NCI-H2029 (cell line): ENCODE data around the gene ADARB2.
"Not testable (repeated sequence)": the region's sequence is repeated elsewhere in the genome, so short reads cannot be mapped to it uniquely, and the experiment has no call there.

ENCODE experiments used
- DNase-seq: peaks from one replicate; lab custom pipeline; 2025; lab: John Stamatoyannopoulos, UW

The ADARB2 gene

DNA sequence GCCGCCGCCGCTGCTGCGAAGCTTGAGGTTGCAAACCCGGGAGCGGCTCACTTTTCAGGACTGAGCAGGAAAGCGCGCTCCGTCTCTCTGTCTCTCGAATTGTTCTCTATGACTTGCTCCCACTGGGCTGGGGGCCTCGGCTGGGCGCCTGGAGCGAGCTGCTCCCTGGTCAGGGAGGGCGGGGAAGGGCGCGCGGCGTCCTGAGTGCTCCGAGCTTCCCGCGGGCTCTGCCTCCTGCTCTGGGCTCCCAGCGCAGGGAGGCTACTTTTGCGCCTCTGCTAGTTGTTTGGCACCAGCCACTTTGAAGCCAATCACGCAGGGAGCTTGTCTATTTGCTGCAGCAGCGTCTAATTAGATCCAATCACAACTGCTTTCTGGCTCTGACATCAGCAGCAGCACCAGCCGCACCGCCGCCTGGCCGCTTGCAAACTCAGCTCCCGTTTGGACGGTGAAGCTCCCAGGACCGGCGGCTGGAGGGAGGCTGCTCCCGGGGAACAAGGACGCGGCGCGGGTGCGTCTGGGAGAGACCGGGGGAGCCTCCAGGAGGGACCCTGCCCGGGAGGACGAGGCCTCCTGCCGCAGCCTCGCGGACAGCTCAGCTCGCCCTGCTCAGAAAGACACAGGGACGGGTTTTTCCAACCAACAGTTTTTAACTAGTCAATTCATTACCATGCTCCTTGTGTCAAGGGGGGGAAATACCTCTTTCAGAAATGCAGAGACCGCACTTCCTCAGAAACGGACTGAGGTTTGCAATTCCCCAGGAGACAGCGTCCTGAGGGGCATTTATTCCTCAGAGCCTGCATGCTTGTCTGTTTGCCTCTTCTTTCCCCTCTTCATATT is at the start of gene ADARB2:
Gene ADARB2 (minus strand): TSS at position 304 of the 840 bp plus-strand sequence.
- peak; percentile 79 for DNase-seq

DNA sequence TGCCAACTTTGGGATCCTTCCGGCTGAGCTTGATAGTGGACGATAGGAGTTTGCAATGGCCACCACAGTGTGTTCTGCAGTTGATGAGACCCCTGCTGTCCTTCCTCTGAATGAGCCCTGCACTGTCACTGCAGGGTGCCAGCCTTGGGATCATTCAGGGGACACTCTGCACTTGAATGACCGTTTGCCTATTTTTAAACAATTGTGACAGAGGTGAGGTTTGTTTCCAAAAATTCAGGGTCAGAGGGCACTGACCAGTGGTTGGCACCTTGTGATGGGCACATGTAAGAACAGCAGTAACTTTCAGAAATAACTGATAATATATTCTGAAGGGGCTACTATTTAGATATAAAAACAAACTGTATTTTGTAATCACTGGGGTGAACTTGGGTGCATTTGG is 48.5 kb upstream of the ADARB2 start:
- no peak for DNase-seq

DNA sequence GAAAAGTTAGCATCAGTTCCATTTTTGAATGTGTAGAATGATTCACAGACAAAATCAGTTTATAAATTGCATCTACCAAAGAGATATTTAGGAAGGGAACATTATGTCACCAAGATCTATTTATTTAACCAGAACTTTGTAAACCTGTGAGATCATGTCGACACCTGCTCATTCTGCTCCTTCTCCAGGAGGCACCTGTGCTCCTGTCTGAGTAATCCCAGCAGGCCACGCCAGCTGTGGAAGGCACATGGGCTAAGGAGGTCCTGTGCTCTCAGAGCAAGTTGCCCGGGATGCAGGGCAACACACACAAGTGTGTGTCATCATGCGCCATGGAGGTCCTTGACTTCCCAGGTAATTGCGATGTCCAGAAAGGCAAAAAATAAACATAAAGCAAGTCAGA is 45.5 kb upstream of the ADARB2 start:
- DNase-seq: peak; percentile 44

DNA sequence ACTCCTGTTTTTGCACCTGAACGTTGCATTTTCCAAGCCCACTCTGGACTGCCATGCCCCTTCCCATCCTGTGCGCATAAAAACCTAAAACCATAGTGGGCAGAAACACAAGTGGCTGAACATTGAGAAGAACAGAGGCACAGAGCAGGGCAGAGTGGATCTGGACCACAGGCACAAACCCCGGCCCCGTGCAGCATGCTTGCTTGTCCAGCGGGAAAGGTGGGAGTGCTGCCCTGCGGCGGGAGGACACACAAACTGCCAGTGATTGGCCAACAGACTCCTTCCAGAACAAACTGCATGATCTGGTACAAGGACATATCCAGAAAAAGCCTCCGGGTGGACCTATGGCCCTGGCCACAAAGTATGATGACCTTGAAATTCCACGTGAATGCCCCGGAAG is 42.5 kb upstream of the ADARB2 start:
- DNase-seq: no peak

DNA sequence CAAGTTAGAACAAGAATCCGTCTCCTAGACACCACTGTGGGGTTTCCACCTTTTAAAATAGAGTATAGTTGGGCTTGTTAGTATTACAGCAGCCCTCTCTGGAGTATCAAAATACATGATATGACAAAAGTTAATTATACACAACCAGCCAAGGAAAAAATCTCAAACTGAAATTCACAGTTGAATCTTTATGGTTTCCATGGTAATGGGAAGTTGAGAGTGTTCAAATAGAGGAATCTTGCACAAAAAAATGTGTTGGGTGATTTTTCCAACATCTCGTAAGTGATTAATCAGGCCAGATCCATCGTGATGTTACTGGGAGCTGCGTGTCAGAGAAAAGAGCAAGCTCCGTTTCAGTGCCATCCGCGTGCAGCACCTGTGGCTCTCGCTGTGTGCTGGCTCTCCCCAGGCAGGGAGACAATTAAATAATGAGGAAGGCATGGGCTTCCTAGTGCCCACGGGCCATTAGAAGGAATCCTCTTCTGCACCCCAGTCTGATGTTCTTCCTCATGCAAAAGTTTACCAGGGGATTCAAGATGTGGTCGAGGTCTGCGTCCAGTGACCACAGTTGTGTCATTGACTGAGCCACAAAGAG is 41.1 kb upstream of the ADARB2 start:
- DNase-seq: no peak

DNA sequence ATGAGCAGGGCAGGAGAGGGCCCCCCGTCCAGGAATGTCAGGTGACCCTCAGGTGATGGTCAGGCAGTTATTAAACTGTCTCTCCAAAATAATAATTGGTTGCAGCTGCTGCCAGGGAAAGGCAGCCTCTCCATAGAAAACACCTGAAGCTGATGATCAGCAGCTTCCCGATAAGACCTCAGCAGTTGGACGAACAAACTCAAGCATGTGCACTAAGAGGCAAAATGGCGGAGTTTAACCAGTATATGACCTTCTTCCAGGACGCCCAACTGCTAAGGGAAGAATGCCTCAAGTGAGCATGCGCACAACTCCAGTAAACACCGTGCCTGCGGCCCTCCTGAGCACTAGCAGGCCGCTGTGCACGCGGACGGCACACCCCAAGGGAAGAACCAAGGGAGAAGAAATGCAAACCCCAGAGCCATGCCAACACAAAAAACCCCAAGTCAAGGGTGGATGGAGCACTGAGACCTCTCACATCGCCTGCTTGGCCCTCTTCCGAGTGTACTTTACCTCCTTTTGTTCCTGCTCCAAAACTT is 38.9 kb upstream of the ADARB2 start:
- no peak for DNase-seq

DNA sequence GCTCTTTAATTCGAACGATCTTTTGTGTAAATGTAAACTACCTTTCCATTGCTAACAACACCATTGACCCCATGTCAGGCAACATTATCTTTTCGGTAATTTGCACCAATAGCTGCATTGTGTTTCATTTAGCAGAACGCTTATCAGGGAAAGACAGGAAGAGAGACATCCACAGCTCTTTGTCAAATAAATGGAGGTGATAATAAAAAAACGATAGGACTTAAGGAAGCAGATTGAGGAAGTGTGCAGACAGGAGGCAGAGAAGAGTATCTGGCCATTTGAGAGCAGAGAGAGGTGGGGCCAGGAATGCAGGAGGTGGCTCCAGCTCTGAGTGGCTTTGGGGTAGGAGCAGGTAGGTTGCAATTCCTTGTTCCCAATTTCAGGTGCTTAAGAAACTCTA is 37.5 kb upstream of the ADARB2 start:
- no peak for DNase-seq

DNA sequence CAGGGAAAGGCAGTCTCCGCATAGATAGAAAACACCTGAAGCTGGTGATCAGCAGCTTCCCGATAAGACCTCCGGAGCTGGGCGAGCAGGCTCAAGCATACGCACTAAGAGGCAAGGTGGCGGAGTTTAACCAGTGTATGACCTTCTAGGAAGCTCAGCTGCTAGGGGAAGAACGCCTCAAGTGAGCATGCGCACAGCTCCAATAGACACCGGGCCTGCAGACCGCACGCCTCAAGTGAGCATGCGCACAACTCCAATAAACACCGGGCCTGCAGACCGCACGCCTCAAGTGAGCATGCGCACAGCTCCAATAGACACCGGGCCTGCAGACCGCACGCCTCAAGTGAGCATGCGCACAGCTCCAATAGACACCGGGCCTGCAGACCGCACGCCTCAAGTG is 35.9 kb upstream of the ADARB2 start:
- not testable (repeated sequence) for DNase-seq

DNA sequence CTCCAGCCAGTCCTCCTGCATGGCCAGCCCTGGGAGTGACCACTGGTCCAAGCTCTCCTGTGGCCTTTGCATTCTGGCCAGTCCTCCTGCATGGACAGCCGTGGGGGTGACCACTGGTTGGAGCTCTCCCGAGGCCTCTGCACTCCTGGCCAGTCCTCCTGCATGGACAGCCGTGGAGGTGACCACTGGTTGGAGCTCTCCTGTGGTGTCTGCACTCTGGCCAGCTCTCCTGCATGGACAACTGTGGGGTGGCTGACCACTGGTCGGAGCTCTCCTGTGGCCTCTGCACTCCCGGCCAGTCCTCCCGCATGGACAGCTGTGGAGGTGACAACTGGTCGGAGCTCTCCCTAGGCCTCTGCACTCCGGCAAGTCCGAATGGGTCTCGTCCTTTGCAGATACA is 28.7 kb upstream of the ADARB2 start:
- DNase-seq: no peak

DNA sequence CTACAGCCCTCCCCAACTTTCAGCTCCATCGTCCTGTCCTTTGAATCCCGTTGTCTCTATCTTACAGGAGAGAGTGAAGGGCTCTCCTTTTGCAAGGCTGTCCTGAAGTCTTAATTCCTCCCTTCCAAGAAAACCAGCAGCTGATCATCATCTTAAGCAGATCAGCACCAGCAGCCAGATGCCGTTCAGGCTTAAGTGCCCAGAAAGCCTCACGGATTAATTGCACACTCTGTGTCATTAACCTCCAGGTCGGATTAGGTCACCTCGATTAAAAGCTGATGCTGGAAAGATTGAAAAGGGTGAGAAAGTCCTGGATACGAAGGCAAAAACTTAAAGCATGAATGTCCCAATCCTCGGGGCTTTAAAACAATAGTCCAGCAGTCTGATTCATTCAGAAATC is 24.8 kb upstream of the ADARB2 start:
- DNase-seq: no peak

DNA sequence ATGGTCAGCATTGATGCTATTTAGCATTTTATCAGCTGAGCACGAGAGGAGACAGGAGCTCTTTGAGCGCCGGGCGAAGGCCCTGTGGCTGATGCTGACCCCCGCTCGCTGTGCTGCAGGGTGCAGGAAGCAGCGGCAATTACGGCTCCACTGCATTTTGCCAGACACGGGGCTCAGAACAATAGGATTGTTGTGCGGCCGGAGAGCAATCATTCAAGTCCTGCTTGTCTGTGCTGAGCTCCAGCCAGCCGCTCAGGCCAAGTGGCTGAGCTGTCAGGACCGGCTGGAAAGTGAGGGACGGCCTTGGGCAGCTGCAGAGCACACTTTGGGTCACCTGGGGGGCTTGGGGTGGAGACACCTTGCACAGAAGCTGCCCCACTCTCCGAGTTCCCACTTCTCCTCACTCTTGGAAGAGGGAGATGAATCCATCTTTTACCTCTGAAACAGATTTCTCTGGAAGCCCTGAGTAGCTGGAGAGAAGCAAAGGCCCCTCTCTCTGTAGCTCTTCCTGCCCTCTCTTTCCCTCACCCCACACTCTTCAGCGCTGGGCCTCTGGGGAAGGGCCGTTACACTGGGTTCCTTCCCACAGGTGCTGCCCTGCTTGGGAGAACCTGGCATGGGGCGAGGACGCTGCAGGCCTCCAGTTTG is 17.3 kb upstream of the ADARB2 start:
- DNase-seq: no peak

DNA sequence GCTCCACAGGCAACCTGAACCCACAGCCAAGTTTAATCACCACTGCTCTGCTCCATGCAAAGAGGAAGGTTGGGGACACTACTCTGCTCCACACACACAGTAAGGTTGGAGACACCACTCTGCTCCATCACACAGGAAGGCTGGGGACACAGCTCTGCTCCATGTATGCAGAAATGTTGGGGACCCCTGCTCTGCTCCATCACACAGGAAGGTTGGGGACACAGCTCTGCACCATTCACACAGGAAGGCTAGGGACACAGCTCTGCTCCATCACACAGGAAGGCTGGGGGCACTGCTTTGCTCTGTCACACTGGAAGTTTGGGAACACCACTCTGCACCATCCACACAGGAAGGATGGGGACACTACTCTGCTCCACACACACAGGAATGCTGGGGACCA is 14.8 kb upstream of the ADARB2 start:
- no peak for DNase-seq

DNA sequence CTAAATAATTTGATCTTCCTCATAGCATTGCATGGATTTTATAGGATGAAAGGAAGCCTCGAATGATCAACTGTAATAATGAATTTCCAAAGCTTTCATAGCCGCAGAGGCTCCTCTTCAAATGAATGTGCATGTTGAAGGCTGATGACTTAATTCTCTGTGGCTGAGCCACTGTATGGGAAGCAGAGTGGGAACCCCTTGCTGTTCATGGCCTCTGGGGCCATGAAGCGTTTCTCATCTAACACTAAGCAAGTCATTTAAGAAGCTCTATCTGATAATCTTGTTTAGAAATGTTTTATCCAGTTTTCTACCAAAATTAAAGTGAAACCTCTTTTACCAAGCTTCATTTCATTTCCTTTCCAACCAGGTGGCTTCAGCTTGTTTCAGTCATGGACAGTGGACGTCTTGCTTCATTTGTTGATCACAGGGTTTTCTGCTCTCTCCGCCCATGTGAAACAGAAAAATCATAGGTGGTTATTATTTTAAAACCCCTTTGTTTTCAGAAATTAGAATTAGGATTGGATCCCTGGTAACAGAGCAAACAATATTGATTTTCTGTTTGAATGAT is 10.3 kb upstream of the ADARB2 start:
- no peak for DNase-seq

DNA sequence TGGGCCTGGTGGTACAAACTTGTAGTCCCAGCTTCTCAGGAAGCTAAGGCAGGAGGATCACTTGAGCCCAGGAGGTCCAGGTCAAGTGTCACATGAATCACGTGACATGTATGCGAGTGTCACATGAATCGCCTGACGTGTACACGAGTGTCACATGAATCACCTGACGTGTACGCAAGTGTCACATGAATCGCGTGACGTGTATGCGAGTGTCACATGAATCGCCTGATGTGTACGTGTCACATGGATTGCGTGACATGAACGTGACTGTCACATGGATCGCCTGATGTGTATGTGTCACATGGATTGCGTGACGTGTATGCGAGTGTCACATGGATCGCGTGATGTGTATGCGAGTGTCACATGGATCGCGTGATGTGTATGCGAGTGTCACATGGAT is 9.5 kb upstream of the ADARB2 start:
- DNase-seq: no peak

DNA sequence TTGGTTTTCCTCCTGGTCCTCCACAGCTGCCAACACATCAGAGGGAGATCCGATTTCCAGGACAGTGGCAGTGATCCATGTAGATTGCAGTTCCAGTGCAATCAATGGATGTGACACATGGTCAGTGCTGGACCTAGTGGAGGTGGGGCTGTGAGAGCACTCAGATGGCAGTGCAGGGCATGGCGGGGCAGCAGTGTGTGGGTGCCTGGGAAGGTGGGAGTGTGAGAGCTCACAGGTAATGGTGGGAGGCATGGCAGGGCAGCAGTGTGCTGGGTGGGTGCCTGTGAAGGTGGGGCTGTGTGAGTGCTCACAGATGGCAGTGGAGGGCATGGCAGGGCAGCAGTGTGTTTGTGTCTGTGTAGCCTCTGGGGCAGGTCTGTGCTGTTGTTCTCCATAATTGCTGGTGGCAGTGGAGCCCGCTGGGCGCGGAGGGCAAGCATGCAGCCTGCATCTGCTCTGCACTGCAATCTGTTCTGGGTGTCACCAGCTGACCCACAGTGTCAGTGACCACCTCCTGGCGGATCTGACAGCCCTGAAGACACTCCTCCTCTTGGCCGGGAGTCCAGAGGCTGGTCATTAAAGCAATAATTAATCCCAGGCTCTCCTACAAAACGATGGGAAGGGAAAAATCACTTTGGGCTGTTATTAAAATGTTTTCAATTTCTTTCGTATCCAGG is 8.6 kb upstream of the ADARB2 start:
- no peak for DNase-seq

DNA sequence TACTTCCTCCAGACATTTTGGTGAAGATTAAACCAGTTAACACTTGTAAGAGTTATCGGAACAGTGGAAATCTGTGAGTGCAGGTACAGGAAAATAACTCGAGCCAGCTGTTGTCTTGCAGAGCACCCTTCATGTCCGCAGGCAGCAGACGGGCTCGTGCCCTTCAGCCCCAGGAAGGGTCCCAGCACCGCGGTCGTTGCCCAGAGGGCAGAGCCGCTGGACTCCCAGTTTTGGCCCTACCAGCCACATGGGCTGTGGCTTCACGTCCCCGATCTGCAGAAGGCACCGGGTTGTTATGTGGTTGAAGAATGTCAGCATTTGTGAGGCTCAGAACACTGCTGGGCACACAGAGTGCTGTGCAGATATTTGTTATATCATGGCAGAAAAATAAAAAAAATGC is 7.2 kb upstream of the ADARB2 start:
- DNase-seq: no peak

DNA sequence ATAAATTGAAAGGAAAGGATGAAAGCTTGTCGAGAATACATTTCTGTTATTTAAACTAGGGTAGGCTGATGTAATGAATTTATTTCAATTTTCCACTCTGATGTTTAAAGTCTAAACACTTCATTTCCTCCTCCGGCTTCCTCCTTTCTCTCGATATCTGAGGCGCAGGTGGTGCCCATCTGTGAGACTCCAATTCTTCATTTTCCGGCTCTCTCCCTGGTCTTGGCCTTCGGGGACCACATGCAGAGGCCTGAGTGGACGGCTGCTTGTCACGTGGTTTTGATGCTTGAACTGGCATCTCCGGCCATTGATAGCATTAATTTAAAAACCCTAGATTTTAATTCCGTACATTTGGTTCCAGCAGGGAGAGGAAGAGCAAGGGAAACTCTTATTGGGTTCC is 5.8 kb upstream of the ADARB2 start:
- no peak for DNase-seq

DNA sequence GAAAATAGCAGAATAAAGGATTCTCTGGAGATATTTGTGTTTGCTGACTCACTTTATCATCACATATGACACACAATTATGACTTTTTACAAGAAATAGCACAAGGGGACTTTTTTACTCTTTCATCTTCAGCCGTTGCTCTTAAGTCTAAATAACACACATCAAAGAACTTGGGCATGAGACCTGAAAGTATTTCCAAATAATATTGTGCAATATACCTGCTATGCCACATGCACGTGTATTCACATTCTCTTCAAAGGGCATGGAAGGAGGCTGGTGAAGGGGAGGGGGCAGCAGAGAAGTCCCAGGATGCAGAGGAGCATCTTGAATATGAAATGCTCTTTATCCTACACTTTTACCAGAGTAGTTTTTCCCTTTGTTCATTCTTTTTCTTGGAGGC is 4.1 kb upstream of the ADARB2 start:
- no peak for DNase-seq

DNA sequence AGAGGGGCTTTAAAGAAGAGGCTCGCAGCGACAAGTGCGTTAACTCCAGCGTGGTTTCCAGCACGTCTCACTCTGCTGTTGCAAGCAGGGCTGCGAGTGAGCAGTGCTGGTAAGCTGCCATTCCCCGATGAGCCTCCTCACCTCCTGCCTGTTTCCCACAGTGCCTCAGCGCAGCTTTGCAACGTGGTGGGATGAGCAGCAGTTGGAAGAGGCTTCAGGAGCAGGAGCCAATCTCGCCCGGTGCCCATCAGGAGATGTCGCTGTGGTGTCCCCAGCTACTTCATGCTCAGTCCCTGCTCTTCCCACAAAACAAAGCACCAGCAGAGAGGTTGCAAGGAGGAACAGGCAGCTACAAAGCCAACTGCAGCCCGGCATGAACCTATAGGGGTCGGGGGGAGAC is 2.4 kb upstream of the ADARB2 start:
- DNase-seq: no peak

DNA sequence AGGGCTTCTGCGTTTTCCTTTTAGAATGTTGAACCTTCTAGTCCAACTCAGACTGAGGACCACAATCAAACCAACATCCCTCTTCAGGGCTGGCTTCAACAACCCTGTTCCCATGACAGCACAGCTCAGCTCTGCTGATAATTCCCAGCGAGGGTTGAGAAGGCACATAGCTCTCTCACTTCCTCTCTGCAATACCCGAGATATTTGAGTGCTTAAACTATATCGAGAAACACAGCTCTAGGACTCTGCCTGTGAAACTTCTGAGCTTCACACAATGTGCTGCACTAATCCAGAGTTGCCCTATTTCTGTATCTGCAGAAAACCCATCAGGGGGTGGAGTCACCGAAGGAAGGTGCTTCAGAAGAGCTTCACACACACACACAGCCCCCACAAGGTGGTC is 1.6 kb upstream of the ADARB2 start:
- DNase-seq: no peak

DNA sequence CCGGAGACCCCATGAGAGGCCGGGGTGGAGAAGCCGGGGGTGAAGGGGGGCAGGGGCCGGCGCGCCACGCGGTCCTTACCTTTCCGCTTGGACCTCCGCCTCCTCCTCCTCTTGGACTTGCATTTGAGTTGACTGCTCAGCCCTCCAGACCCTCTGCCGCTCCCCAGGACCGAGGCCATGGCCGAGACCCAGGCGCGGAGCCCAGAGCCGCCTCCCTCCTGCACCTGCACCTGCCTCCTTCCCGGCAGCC is 428 bp downstream of the ADARB2 start:
- no peak for DNase-seq

DNA sequence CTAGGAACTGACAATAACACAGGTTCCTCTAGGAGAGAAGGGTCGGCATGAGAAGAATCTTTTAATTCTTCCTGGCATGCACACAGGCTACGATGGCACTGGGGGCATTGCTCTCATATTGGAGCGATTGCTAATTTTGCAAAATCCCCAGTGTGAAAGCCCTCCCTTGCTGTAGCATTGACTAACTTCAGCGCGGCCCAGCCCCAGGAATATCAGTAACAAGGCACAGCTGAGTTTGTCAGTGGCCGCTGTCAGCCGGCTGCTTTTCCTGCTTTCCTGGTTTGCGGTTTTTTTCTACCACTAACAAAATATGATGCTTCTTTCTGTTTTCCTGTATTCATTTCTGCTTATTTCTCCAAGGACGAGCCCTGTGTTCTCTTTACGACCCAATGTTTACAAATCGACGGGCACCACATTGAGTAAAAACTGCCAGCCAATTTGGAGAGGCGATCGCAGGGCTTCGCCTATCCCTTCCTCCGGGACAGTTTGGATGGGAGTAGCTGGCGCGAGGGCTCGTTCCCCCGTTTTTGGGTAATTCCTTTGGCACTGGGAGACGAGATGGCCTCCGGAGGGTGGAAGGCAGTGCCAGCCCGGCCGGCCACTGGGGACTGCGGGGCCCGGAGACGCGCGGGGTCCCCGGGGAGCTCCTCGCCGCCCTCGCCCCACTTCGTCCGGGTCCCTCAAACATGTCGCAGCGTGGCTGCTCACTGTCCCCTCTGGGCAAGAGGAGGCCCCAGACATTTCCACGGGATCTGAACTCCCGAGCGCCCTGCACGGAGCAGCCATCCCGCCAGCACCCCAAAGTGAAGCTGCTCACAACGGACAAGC is 967 bp downstream of the ADARB2 start:
- DNase-seq: no peak
